Activated CD4-positive, CD25-positive, alpha-beta regulatory T cell treated with anti-CD3 and anti-CD28 coated beads, Interleukin-2, amount 50 U/mL, for 16 hours (primary cell): ENCODE measurements around the gene CAPN13.

ENCODE experiments used
- DNase-seq: peaks from one replicate; pipeline ENCODE4 v3.0.0-alpha.2; 2020; ENCODE audit warnings: low read depth, low spot score

The CAPN13 gene

DNA sequence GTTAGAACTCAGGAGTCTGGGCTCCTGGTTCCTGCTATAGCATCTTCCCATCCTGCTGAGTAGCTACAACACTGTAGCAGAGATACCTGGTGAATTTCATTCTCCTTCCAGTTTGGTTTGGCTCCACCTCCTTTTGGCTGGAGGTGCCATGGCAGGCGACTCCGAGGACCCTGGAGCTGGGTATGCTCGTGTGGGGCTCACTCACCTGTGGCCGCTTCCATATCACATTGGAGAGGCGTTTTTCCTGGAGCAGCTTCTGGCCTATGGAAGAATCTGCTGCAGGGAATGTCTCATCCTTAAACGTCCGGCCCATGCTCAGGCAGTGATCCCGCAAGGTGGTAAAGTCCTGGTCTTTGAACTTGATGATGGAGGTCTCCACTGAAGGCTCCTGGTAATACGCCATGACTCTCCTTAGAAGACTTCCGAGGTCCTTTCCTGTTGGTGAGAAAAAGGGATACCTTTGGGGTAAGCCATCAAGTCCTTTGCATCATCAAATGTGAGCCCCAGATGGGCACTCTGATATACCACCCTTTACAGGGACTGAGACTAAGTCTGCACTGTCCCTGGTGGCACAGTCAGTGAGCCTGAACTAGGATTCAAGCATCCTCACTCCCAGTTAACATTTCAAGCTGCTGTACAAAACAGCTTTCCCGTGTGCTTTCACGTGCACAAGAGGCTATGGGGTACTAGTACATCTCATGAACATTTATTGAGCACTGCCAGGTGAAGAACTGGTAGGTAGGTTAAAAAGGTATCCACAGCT, 20.1 kb downstream of the CAPN13 start:
- no peak for DNase-seq

GRCh38 chr2:30784682-30785081, 22.6 kb downstream of the CAPN13 start:
- DNase-seq: no peak

- no peak for DNase-seq
Measured at GRCh38 chr2:30781961-30782533, 25.2 kb downstream of the CAPN13 start.

- DNase-seq: no peak
Measured at GRCh38 chr2:30781451-30781850, 25.8 kb downstream of the CAPN13 start.

GRCh38 chr2:30780776-30781330, 26.4 kb downstream of the CAPN13 start:
- no peak for DNase-seq

DNA sequence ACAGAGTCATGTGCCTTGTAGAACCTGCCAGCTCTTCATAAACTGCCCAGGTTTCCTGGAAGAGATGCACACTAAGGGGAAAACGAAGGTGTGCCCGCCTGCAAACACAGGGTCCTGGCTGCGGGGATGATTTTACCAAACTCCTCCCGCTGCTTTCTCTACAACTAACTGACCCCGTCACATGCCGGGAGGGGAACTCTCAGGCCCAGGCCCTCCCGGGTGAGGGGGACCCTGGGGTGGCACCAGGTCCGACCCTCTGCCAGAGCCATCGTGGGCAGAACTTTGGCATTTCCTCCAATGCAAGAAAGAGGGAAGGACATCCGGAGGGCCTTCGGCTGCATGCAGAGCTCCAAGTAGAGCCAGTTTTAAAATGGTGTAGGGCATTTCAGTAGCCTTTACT, 28.6 kb downstream of the CAPN13 start:
- no peak for DNase-seq

DNA sequence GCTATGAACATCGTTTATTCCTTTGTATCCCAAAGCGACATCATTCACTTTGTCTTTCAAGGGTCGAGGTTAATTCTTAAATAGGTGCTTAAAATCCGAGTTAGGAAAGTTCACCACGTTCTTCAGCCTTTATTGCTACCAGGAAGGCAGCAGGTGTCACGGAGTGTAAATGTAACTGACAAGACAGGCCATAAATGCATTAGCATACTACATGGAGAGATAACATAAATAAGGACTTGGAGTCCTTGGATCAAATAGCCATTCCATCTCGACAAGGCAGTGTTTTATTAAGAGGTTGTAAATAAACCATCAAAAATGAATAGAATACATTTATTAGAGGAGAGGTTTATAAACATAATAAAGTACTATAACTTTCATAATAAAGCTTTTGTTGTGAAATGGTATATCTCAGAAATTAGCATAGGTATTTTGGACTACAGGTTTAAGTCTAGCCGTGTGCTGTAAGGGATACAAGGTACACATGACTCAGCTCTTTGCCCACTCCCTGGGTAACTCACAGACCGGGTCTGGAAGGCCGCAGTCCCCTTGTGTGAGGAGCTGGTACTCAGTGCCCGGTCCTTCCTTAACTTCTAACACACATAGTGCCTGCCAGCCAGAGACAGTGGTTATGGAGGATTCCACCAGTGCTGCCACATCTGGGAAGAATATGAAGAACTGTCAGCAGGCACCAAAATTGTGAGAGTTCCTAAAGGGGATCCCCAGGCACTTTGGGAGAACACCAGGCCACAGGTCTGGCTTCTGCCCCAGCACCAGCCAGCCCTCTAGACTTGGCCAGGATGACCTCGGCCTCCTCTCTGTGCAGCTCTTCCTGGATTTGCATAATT, 29.4 kb downstream of the CAPN13 start:
- no peak for DNase-seq

- DNase-seq: no peak
Measured at GRCh38 chr2:30776831-30777635, 30.2 kb downstream of the CAPN13 start.

DNA sequence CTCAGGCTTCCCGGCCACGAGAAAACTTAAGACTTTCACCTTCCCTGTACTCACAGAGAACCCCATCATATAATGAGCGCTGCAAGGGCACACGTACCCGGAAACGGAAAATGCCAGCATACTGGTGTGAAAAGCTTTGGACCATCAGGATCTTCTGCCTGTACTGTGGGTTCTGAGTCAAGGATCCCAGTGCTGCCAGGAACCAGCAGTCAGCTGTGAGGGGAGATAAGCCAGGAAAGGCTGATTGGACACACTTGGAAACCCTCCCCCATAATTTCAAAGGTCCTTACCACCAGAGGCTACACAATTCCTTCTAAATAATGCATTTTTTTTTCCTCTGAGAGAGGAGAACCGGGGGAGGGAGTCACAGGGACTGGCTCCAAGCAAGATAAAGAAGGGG, 31.4 kb downstream of the CAPN13 start:
- no peak for DNase-seq

- DNase-seq: no peak
Measured at GRCh38 chr2:30772021-30772705, 35.1 kb downstream of the CAPN13 start.

GRCh38 chr2:30770816-30771576, 36.2 kb downstream of the CAPN13 start:
- DNase-seq: no peak

DNA sequence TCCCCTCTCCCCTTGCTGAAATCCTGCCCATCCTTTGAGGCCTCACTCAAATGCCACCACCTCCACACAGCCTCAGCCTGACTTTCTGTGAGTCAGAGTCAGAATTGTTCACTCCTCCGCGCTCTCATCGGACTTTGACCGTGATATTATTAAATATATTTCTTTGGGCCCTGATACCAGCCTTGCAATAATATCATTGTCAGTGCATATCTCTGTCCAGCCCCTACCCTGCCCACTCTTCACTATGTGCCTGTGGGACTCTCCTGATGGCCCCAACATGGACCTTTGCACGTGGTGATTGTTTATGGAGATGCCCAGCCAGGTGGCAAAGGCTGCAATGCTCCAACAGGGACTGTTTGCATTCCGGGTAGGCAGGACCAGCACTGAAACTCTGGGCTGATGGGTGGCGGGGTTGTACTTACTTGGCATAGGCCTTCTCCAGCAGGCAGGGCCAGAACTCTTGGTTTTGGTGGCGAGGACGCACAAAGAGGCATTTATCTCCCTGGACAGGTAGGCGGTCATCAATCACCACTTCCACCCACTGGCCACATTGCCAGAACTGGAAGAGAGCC, 37.3 kb downstream of the CAPN13 start:
- no peak for DNase-seq

DNA sequence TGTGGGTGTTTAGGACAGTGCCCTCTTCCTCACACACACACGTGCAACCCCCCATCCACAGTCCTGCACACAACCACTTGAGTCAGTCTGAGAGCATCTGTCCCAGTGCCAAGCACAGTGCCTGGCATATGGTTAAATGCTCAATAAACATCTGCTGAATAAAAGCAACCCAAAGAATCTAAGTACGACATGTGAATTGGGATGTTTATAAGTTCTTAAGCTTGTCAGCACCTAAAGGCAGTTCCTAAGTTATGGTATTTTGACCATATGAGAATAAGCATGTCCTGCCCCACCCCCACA, 37.8 kb downstream of the CAPN13 start:
- no peak for DNase-seq

GRCh38 chr2:30768708-30769480, 38.4 kb downstream of the CAPN13 start:
- no peak for DNase-seq

DNA sequence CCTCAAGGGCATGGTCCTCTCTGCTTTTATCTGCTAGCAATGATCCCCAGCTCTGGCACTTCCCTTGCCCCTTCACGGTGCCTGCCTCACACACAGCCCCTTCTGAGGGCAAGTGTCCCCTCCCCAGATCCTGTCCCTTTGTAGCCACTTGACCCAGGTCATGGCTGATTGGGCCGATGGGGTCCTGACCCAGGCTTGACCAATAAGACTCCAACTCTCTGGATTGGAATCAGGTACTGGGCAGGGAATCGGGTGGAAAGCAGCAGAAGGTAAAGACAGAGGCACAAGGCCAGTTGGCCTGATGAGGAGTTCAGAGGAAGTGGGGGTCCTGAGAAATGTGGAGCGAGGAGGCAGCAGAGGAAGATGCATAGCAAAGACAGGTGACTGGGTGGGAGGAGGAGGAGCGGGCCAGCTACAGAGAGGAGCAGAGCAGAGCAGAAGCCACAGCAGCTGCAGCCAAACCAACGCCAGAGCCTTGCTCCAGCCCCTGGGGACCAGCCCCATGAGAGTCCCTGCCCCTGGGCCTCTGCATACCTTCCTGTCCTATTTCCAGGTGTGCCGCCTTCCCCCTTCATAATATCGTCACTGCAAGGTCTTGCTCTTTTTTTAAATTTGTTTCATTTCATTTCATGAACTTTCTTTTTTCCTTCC, 39.1 kb downstream of the CAPN13 start:
- DNase-seq: no peak

DNA sequence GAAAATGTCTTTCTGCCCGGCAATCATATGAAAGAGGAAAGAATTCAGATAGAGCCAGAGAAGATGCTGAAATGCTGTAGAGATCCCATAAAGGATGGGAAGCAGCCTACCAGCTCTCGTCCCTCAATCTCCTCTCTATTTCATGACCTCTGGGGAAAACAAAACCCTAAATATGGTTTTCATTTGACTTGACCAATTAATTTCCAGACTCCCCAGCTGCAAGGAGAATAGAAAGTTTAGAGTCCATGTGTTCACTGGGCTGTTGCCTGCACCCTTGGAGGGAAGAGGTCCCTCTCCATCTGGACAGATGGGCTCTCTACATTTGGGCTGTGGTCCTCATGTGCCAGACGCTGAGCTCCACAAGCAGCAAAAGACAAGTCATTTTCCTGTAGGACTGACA, 40.6 kb downstream of the CAPN13 start:
- no peak for DNase-seq

DNA sequence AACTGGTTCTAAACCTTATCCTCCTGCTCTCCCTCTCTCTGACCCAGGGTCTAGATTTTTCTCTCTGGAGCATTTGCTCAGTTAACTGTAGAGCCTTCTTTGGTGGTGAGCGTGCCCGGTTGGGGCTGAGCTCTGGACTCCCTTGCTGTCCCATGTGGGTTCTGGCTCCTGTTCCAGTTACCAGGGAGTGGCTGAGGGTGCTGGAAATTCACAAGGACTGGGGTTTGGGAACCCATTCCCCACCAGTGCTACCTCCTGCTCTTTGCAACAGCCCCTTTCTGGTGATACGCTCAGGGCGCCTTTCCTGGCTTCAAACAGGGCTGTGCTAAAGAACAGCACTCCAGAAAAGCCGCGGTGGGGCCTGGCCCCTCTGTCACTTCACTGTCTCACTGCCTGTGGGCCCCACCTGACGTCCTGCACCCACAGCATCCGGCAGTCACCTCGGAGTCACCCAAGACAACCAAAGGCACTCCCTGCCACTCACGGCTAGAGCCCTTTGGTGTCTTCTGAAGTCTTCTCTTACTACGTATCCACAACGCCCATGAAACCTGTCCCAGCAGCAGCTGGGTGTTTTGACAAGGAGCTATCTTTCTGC, 41.3 kb downstream of the CAPN13 start:
- no peak for DNase-seq

- DNase-seq: no peak
Measured at GRCh38 chr2:30765191-30765590, 42.1 kb downstream of the CAPN13 start.
